ENCODE results near the gene EVI5L.

DNA sequence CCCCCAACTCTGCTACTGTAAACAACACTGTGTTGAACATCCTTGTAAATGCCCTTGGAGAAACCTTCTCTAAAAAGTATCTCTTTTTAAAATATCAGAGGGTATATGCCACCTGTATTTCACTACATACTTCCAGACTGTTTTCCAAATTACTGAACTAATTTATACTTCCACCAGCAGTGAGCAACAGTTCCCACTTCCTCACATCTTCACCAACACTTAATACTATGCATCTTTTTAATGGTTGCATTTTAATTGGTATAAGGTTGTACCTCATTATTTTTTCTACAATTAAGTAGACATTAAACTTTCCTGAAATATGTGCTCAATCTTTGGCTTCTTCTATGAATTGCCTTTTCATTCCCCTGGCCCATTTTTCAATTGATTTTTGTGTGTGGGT is 45.2 kb upstream of the EVI5L start:
- TF ChIP-seq ISL1 (CRISPR knock-in tag; IDR thresholded peaks at IDR 0.05) (no peak), ESRRG (CRISPR knock-in tag; IDR thresholded peaks at IDR 0.05) (no peak), RARB (CRISPR knock-in tag; IDR thresholded peaks at IDR 0.05) (no peak), ZC3H10 (CRISPR knock-in tag; IDR thresholded peaks at IDR 0.05) (no peak), PPARA (CRISPR knock-in tag; IDR thresholded peaks at IDR 0.05; ENCODE audit: borderline replicate concordance) (no peak), SNAI2 (CRISPR knock-in tag; IDR thresholded peaks at IDR 0.05) (no peak), BACH2 (CRISPR knock-in tag; IDR thresholded peaks at IDR 0.05; ENCODE audit: borderline replicate concordance) (no peak), TCF4 (CRISPR knock-in tag; IDR thresholded peaks at IDR 0.05; ENCODE audit: borderline replicate concordance) (no peak)
- TF ChIP-seq, protein P1, sequence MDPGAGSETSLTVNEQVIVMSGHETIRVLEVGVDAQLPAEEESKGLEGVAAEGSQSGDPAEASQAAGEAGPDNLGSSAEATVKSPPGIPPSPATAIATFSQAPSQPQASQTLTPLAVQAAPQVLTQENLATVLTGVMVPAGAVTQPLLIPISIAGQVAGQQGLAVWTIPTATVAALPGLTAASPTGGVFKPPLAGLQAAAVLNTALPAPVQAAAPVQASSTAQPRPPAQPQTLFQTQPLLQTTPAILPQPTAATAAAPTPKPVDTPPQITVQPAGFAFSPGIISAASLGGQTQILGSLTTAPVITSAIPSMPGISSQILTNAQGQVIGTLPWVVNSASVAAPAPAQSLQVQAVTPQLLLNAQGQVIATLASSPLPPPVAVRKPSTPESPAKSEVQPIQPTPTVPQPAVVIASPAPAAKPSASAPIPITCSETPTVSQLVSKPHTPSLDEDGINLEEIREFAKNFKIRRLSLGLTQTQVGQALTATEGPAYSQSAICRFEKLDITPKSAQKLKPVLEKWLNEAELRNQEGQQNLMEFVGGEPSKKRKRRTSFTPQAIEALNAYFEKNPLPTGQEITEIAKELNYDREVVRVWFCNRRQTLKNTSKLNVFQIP (CRISPR knock-in tag; IDR thresholded peaks at IDR 0.05; ENCODE audit: borderline replicate concordance, low read depth) = no peak
- TF ChIP-seq, protein P2, sequence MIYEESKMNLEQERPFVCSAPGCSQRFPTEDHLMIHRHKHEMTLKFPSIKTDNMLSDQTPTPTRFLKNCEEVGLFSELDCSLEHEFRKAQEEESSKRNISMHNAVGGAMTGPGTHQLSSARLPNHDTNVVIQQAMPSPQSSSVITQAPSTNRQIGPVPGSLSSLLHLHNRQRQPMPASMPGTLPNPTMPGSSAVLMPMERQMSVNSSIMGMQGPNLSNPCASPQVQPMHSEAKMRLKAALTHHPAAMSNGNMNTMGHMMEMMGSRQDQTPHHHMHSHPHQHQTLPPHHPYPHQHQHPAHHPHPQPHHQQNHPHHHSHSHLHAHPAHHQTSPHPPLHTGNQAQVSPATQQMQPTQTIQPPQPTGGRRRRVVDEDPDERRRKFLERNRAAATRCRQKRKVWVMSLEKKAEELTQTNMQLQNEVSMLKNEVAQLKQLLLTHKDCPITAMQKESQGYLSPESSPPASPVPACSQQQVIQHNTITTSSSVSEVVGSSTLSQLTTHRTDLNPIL (CRISPR knock-in tag; IDR thresholded peaks at IDR 0.05; ENCODE audit: low read depth) = no peak
